ENCODE results near the gene ZMYND10.
"Not testable (repeated sequence)": the region's sequence is repeated elsewhere in the genome, so short reads cannot be mapped to it uniquely, and the experiment has no call there.

ZMYND10 gene

DNA sequence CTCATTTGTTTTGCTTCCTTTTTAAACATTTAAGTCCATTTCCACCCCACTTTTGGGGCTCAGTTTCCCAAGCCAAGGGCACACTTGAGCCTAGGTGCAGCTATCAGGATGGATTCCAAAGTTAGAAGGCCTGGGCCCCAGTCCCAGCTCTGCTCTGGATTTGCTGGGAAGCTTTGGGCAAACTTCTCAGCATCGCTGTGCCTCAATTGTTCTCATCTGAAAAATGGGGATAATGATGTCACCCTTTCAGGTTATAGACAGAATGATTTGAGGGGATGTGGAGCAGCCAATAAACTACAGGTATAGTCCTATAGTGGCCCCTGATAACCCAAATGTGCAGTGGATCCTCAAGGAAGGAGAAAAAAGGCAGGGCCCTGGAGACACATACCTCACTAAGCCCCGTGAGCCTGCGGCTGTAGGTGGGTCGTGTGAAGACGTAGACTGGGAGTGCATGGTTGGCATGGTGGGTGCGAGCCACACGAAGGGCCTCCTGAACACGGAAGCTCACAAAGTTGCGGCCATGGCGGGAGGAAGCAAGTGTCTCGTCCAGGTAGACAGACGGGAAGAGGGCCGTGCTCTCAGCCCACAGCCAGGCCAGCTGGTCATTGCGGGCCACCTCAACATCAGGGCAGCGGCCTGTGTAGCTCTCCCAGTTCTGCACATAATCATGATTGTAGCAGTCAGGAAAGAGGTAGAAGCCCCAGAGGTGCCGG, 26.2 kb downstream of the ZMYND10 start:
- H3K4me1 ChIP-seq (ENCODE audit: control insufficient read depth, insufficient read depth, low read length), result peaks cover 81% of the 10 kb centered on the region
- no peak overlapping the region for H3K9ac ChIP-seq (ENCODE audit: low read length)
- no peak overlapping the region for H3K4me3 ChIP-seq (ENCODE audit: low read length)
- no peaks in the 10 kb centered on the region for H3K27me3 ChIP-seq (ENCODE audit: control insufficient read depth, insufficient read depth, low read length)
- no peaks in the 10 kb centered on the region for H3K9me3 ChIP-seq (ENCODE audit: control insufficient read depth, low read length)
- peaks cover 14% of the 10 kb centered on the region for H3K36me3 ChIP-seq (ENCODE audit: control insufficient read depth, insufficient read depth, low read length)

DNA sequence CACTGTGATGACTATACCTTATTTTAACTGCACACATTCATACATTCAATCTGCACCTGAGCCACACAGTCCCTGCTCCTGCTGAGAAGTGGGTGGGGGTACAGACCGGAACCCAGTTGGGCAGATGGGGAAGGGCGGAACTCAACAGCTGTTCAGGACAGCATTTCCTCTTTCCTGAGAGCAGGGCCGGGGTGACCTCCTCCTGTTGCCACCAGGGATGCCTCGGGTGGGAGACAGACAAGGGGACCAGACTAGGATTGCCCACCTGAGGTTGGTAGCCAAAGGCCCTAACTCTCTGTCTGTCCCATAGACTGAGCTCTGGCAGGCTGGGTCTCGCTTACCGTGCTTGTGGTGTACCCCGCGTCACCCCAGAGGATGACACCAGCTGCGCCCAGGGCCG, 26.9 kb downstream of the ZMYND10 start:
- H3K4me3 ChIP-seq (ENCODE audit: low read length), result no peak overlapping the region
- H3K9ac ChIP-seq (ENCODE audit: low read length), result peak overlapping the region; percentile 64
- no peaks in the 10 kb centered on the region for H3K27me3 ChIP-seq (ENCODE audit: control insufficient read depth, insufficient read depth, low read length)
- no peaks in the 10 kb centered on the region for H3K9me3 ChIP-seq (ENCODE audit: control insufficient read depth, low read length)
- H3K36me3 ChIP-seq (ENCODE audit: control insufficient read depth, insufficient read depth, low read length), result peaks cover 14% of the 10 kb centered on the region
- peaks cover 84% of the 10 kb centered on the region for H3K4me1 ChIP-seq (ENCODE audit: control insufficient read depth, insufficient read depth, low read length)

DNA sequence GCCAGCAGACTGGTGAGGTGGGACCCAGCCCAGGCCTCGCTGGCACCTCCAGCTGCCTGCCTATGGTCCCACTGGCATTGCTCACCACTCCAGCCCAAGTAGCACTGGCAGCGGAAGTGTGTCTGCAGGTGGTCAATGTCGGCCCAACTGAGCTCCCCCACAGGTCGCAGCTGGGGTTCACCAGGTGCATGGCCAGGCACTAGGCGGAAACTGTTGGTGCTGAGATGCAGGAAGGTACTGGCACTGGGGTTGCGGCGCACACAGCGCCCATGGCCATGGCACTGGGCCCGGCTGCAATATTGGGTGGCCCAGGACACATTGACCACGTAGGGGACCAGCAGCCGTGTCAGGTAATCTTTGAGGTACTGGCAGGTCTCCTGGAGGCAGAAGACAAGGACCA, 27.4 kb downstream of the ZMYND10 start:
- H3K36me3 ChIP-seq (ENCODE audit: control insufficient read depth, insufficient read depth, low read length), result peaks cover 14% of the 10 kb centered on the region
- no peaks in the 10 kb centered on the region for H3K9me3 ChIP-seq (ENCODE audit: control insufficient read depth, low read length)
- no peak overlapping the region for H3K4me3 ChIP-seq (ENCODE audit: low read length)
- peak overlapping the region; percentile 64 for H3K9ac ChIP-seq (ENCODE audit: low read length)
- H3K27me3 ChIP-seq (ENCODE audit: control insufficient read depth, insufficient read depth, low read length), result no peaks in the 10 kb centered on the region
- H3K4me1 ChIP-seq (ENCODE audit: control insufficient read depth, insufficient read depth, low read length), result peaks cover 84% of the 10 kb centered on the region

DNA sequence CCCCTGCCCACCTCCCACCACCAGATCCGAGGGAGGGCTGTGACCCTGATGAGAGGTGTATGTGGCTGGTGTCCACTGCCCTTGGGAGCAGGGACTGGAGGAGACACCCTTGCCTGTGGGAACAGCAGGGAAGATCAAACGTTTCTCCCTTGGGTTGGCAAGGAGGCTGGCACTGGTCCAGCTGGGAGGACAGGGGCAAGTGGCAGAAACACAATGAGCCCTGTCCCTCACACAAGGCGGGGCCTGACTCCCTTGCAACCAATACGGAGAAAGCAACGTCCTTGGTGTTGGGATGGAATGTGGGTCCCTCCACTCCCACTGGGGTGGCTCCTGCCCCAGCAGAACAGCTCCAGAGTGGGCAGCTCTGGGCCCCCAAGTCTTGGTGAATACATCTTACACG, 28.2 kb downstream of the ZMYND10 start:
- peaks cover 77% of the 10 kb centered on the region for H3K4me1 ChIP-seq (ENCODE audit: control insufficient read depth, insufficient read depth, low read length)
- H3K9me3 ChIP-seq (ENCODE audit: control insufficient read depth, low read length), result no peaks in the 10 kb centered on the region
- H3K9ac ChIP-seq (ENCODE audit: low read length), result peak overlapping the region; percentile 64
- peaks cover 14% of the 10 kb centered on the region for H3K36me3 ChIP-seq (ENCODE audit: control insufficient read depth, insufficient read depth, low read length)
- H3K27me3 ChIP-seq (ENCODE audit: control insufficient read depth, insufficient read depth, low read length), result no peaks in the 10 kb centered on the region
- no peak overlapping the region for H3K4me3 ChIP-seq (ENCODE audit: low read length)

DNA sequence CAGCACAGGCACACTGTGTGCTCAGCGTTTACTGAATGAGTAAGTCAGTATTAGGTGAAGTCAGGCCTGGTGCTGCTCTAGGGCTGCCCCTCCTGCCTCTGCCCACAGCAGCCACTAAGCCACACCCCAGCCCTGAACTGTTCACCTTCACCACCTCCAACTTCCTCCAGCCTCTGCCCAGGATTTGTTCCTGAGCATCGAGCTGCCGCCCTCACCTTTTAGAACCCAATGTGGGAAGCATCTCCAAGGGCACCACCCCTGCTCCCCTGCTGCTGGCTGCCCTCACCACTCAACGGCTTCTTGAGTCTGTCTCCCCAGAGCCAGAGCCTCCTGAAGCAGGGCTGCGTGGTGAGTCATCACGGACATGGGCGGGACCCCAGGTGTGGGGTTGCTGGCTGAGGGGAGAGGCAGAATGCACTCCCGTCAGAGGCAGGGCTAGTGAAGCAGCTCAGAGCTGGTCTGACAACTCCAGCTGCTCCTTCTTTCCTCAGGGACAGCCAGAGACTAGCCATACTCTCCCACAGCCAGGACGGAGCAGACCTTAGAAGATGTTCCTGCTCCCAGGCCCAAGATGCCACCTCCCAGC, 28.8 kb downstream of the ZMYND10 start:
- Histone ChIP-seq H3K4me3 (ENCODE audit: low read length) (no peak overlapping the region), H3K9ac (ENCODE audit: low read length) (peak overlapping the region; percentile 64), H3K4me1 (ENCODE audit: control insufficient read depth, insufficient read depth, low read length) (peaks cover 71% of the 10 kb centered on the region)

DNA sequence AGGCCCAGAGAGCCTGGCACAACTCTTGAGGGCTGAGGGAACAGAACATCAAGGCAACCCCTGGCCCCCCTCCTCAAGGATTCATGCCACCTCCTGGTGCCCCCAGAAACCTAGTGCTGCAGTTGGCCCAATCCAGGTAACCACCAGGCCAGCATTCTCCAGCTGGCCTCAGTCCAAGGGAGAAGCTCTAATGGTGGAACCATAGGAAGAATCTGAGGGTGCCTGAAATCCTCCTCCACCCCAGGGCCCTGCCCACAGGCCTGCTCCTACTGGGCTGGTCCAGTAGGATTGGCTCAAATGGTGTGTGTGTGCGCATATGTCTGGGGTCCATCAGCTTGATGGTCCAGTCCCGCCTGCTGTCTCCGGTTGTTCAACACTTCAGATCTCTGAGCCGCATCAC, 30.7 kb downstream of the ZMYND10 start:
- Histone ChIP-seq H3K9ac (ENCODE audit: low read length) (no peak overlapping the region), H3K36me3 (ENCODE audit: control insufficient read depth, insufficient read depth, low read length) (peaks cover 14% of the 10 kb centered on the region), H3K4me3 (ENCODE audit: low read length) (no peak overlapping the region), H3K9me3 (ENCODE audit: control insufficient read depth, low read length) (no peaks in the 10 kb centered on the region), H3K27me3 (ENCODE audit: control insufficient read depth, insufficient read depth, low read length) (no peaks in the 10 kb centered on the region), H3K4me1 (ENCODE audit: control insufficient read depth, insufficient read depth, low read length) (peaks cover 63% of the 10 kb centered on the region)

More for the DNA sequence above, 28.8 kb downstream of the ZMYND10 start:
- Histone ChIP-seq H3K36me3 (ENCODE audit: control insufficient read depth, insufficient read depth, low read length) (peaks cover 14% of the 10 kb centered on the region), H3K27me3 (ENCODE audit: control insufficient read depth, insufficient read depth, low read length) (no peaks in the 10 kb centered on the region), H3K9me3 (ENCODE audit: control insufficient read depth, low read length) (no peaks in the 10 kb centered on the region)

DNA sequence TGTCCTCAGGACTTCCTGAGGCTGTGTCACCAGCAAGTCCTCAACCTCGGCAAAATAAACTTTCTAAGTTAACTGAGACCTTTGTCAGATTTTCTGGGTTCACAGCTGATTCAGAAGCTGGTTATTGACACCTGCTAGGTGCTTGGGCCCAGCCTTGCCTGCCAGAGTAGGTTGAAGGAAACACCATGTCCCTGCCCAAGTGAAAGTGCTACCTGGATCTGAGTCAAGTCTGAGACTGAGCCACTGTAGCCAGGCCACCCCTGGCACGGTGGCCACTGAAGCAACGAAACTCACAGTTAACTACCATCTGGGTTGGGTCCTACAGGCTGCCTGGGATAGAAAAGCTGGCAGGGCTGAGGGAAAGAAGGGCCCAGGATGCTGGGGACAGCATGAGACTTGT, 31.2 kb downstream of the ZMYND10 start:
- no peak overlapping the region for H3K4me3 ChIP-seq (ENCODE audit: low read length)
- H3K4me1 ChIP-seq (ENCODE audit: control insufficient read depth, insufficient read depth, low read length), result peaks cover 62% of the 10 kb centered on the region
- no peak overlapping the region for H3K9ac ChIP-seq (ENCODE audit: low read length)

DNA sequence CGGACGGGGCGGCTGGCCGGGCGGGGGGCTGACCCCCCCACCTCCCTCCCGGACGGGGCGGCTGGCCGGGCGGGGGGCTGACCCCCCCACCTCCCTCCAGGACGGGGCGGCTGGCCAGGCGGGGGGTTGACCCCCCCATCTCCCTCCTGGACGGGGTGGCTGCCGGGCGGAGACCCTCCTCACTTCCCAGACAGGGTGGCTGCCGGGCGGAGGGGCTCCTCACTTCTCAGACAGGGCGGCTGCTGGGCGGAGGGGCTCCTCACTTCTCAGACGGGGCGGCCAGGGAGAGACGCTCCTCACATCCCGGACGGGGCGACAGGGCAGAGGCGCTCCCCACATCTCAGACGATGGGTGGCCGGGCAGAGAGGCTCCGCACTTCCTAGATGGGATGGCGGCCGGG, 33.5 kb downstream of the ZMYND10 start:
- H3K27me3 ChIP-seq (ENCODE audit: control insufficient read depth, insufficient read depth, low read length); H3K36me3 ChIP-seq (ENCODE audit: control insufficient read depth, insufficient read depth, low read length); H3K9ac ChIP-seq (ENCODE audit: low read length); H3K9me3 ChIP-seq (ENCODE audit: control insufficient read depth, low read length); H3K4me3 ChIP-seq (ENCODE audit: low read length): not testable (repeated sequence)
- H3K4me1 ChIP-seq (ENCODE audit: control insufficient read depth, insufficient read depth, low read length), result peaks cover 39% of the 10 kb centered on the region

More for the DNA sequence above, 31.2 kb downstream of the ZMYND10 start:
- H3K36me3 ChIP-seq (ENCODE audit: control insufficient read depth, insufficient read depth, low read length), result peaks cover 14% of the 10 kb centered on the region
- H3K9me3 ChIP-seq (ENCODE audit: control insufficient read depth, low read length), result no peaks in the 10 kb centered on the region
- no peaks in the 10 kb centered on the region for H3K27me3 ChIP-seq (ENCODE audit: control insufficient read depth, insufficient read depth, low read length)

DNA sequence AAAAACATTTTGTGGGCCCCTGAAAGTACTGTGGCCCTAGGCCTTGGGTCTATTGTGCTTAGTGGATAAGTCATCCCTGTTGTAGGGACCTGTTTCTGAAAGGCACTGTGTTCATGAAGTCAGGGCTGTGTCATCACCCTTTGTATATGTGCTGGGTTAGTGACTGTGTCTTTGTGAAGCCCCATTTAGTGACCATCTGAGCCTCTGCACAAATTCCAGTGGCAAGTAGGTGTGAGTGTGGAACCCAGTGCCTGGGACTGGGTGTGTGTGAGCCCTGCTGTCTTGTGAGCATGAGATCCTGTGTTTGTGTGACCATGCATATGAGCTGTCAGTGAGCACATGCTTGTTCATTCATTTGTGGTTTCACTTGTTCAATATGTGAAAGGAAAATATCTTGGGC, 40.9 kb downstream of the ZMYND10 start:
- no peak overlapping the region for H3K4me3 ChIP-seq (ENCODE audit: low read length)
- H3K36me3 ChIP-seq (ENCODE audit: control insufficient read depth, insufficient read depth, low read length), result no peaks in the 10 kb centered on the region
- H3K27me3 ChIP-seq (ENCODE audit: control insufficient read depth, insufficient read depth, low read length), result no peaks in the 10 kb centered on the region
- H3K4me1 ChIP-seq (ENCODE audit: control insufficient read depth, insufficient read depth, low read length), result peaks cover 39% of the 10 kb centered on the region
- H3K9ac ChIP-seq (ENCODE audit: low read length), result no peak overlapping the region
- no peaks in the 10 kb centered on the region for H3K9me3 ChIP-seq (ENCODE audit: control insufficient read depth, low read length)

DNA sequence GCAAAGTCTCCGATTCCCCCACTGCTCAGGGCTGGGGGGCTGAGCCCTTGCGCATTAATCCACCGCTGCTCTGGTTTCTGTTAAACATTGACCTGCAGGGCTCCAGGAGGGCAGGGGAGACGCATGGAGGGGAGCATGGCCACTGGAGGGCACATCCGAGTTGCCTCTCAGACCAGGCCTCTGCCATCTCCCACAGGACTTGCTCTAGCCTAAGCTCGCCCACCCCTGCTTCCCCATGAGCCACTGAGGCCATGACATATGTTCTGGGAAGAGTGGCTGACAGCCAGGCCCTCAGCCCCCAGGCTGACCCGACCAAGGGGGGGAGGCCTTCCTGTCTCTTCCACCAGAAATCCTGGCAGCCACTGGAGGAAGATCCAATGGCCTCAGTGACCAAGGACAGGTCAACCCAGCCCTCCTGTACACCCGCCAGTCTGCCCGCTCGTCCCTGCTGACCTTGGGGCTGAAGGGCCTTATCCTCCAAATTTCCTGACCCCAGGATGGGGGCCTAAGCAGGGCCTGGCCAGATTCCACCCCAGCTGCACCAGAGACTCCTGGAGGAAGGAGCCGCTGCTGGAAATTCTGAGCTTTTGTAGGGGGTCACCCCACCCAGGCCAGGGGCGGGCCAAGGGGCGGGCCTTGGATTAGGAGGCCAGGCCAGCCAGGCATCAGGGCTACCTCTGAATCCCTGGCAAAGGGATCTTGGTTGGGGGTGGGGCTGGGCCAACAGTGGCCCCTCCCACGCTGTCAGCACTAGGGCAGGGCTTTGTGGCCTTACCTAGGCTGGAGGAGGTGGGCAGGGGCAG, 42.3 kb downstream of the ZMYND10 start, which contains the start of gene HYAL1:
Gene HYAL1, minus strand, starts transcription at position 562 of the 803 bp plus-strand sequence. CDS start 618 bp downstream, outside the sequence.
- Histone ChIP-seq H3K9me3 (ENCODE audit: control insufficient read depth, low read length) (no peaks in the 10 kb centered on the region), H3K27me3 (ENCODE audit: control insufficient read depth, insufficient read depth, low read length) (no peaks in the 10 kb centered on the region), H3K36me3 (ENCODE audit: control insufficient read depth, insufficient read depth, low read length) (no peaks in the 10 kb centered on the region), H3K9ac (ENCODE audit: low read length) (peak within 1 kb of the TSS; percentile 85), H3K4me1 (ENCODE audit: control insufficient read depth, insufficient read depth, low read length) (peaks cover 46% of the 10 kb centered on the region), H3K4me3 (ENCODE audit: low read length) (peak within 1 kb of the TSS; percentile 62)

DNA sequence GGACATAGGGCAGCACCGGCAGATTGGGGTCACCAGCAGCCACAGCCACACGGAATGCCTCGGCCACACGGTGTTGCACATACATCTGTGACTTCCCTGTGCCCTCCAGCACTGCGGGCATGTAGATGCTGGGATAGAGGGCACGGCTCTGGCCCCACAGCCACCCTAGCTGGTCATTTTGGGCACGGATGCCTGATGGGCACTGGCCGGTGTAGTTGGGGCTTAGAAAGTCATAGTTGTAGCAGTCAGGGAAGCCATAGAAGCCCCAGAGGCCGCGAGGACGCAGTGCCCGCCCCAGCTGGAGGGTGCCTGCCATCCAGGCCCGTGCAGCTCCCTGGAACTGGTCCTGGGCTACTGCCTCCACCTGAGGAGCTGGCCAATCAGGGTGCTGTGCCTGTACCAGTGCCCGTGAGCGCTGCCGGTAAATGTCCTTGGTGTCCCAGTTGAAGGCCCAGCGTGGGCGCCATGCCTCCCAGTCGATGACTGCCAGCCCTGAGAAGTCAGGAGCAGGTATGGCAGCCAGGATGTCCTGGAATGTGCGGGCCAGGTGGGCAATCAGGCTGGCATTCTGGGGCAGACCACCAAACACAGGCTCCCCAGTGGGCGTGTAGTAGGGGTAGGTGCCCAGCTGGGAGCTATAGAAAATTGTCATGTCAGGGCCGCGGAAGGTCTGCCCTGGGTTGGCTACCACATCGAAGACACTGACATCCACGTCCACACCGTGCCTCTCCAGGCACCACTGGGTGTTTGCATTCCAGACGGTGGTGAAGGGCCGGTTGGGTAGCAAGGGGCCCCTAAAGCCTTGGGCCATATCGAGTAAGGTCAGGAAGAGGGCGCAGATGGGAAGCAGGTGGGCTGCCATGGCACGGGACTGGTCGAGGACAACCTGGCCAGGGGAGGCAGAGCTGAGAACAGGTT, 43.2 kb downstream of the ZMYND10 start:
- peak overlapping the region; percentile 62 for H3K4me3 ChIP-seq (ENCODE audit: low read length)
- peak overlapping the region; percentile 85 for H3K9ac ChIP-seq (ENCODE audit: low read length)
- H3K9me3 ChIP-seq (ENCODE audit: control insufficient read depth, low read length), result no peaks in the 10 kb centered on the region
- peaks cover 55% of the 10 kb centered on the region for H3K4me1 ChIP-seq (ENCODE audit: control insufficient read depth, insufficient read depth, low read length)
- H3K36me3 ChIP-seq (ENCODE audit: control insufficient read depth, insufficient read depth, low read length), result no peaks in the 10 kb centered on the region
- H3K27me3 ChIP-seq (ENCODE audit: control insufficient read depth, insufficient read depth, low read length), result no peaks in the 10 kb centered on the region
